GM19035 (cell line): ENCODE results near the gene THSD4.
"Not testable (repeated sequence)": the region's sequence is repeated elsewhere in the genome, so short reads cannot be mapped to it uniquely, and the experiment has no call there.

Source experiments
- ATAC-seq: cut with Tn5 transposase; IDR thresholded peaks from one replicate; pipeline ENCODE4 v1.9.1; 2021; ENCODE audit not compliant: unreplicated experiment

Gene THSD4

DNA sequence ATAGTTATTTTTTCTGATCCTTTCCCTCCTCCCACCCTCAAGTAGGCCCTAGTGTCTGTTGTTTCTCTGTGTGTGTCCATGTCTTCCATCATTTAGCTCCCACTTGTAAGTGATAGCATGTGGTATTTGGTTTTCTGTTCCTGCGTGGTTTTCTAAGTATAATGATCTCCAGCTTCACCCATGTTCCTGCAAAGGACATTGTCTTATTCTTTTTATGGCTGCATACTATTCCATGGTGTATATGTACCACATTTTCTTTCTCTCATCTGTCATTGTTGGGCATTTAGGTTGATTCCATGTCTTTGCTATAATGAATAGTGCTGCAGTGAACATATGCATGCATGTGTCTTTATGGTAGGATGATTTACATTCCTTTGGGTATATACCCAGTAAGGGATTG is 549.4 kb downstream of the THSD4 start:
- no peak for ATAC-seq

DNA sequence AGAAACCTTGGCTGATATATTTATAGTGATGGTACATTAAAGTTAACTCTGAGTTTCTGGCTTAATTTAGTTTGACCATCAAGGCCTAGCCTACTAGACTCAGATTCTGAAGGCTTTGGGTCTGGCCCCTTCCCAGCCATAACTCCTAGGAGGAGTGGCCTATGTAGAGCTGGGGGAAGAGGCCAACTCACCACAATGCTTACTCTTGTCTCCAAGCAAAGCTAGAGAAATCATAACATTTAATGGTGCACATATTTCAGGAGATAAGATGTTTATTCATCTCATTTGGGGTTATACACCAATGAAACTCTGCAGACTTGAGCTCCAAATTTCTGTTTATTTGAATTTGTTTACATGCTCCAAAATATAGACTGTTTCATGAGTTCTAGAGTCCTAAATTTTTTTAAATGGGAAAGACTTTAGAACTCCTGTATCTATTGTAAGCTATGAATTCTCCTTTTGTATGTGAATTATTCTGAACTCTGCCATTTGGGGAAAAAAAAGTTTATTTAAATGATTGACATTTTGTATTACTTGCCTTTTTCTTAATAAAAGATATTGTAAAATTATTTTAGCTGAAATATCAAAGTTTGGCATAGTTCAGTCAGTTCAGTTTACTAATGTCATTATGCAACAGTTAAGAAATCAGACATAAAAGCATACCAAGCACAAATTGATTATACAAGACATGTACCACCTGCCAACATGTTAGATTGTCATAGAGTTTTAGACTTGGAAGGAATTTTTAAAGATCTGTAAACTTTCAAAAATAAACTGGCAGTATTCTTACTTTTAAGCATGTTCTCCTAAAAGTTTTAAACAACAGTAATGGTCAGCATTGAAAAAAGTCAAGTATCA is 551.7 kb downstream of the THSD4 start:
- no peak for ATAC-seq

DNA sequence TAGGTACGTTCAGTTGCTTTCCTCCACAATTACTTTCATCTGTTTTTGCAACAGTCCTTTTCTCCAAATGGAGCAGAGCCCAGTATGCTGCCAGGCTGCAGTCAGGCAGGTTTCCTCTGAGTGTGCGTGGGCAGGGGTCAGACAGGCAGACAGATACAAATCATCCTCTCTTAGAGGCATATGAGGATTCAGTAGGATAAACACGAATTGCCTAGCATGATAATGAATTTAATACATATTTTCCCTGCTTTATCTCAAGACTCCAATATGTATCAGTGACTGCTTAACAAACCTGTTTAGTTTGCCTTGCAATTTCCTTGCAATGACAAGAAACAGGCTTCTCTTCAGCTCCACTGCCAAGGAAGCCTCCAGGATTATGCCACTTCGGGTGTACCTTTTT is 554.4 kb downstream of the THSD4 start:
- ATAC-seq, result no peak

DNA sequence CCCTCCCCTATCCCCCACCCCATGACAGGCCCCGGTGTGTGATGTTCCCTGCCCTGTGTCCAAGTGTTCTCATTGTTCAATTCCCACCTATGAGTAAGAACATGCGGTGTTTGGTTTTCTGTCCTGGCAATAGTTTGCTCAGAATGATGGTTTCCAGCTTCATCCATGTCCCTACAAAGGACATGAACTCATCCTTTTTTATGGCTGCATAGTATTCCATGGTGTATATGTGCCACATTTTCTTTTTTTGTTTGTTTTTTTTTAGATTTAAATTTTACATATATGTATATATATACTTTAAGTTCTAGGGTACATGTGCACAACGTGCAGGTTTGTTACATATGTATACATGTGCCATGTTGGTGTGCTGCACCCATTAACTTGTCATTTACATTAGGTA is 555.0 kb downstream of the THSD4 start:
- ATAC-seq, result not testable (repeated sequence)

DNA sequence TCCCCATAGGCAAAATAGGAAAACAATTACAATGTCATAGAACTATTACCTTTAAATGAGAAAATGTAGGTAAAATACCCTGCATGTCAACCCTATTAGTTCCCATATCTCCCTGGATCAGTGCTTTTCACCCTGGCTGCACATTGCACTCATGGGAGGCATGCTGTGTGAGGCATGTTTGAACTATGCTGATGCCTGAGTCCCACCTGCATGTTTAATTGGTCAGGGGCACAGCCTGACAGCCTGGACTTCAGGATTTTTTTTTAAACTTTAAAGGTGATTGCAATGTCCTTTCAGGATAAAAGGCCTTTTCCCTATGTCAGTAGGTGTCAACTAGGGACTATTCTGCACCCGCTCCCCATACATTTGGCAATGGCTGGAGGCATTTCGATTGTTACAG is 559.1 kb downstream of the THSD4 start:
- ATAC-seq, result no peak

DNA sequence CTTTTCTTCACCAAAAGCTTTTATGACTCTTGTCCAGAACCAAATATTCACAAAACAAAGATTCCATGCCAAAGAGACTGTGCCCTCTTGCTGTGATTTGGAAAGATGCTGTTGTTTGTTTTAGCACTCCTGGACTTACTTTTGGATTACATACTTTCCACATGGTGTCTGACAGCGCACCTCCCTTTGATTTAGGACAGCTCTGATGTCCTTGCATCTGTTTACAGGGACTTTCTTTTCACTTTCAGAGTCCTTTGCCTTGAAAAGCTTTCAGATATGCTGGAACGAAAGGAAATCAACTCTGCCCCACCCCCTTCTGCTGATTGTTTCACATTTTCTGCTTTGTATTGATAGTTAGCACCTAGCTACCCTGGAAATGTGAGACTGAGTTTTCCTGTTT is 562.1 kb downstream of the THSD4 start:
- no peak for ATAC-seq

DNA sequence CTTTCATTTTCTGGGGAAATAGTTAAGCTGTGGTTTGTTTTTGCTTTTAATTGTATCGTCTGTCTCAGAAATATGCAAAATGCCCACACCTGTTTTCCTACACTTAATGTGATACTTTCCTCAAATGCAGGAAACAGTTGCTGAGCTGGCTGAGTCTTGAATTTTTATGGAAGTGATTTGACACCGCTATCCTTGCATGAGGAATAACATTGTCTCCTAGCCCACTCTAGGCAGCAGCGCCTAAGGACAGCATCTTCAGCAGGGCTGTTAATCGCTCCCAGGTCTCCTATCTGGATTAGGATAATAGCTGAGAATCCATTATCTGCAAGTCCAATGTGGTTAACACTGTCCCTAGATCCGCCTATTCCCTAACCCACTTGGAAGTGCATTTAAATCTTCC is 562.5 kb downstream of the THSD4 start:
- ATAC-seq, result no peak

DNA sequence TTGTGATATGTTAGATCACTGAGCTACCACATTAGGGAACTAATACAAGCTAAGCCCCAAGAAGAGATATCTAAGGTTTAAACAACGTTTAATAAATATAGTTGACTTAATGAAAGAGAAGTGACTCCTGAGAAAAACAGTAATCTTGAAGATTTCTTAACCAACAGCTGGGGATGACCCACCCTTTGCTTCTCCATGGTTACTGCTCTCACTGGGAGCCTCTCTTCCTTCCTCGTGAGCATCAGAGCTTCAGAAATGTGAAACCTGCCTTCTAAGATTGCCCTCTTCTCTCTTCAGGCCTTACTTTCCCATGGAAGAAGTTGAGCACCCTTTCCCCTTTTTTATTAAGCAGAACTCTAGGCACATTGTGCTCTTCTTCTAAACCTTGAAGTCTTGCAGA is 562.9 kb downstream of the THSD4 start:
- ATAC-seq, result no peak

DNA sequence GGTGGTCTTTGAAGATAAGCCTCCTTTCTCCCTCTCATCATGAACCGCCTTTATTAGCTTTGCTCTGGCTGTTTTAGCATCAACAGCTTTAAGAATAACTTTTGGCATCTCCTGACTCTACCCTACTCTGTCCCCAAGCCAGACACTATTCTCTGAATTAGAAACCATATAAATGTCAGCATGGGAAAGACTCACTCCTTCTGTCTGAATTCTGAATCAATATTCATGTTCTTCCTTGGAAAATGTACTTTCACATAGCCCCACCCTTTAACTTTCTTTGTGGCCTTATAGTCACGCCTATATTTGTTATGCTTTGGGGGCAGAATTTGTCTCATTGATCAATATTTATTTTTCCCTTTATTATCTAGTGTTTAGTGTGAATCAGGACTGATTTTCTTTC is 563.3 kb downstream of the THSD4 start:
- ATAC-seq, result no peak

DNA sequence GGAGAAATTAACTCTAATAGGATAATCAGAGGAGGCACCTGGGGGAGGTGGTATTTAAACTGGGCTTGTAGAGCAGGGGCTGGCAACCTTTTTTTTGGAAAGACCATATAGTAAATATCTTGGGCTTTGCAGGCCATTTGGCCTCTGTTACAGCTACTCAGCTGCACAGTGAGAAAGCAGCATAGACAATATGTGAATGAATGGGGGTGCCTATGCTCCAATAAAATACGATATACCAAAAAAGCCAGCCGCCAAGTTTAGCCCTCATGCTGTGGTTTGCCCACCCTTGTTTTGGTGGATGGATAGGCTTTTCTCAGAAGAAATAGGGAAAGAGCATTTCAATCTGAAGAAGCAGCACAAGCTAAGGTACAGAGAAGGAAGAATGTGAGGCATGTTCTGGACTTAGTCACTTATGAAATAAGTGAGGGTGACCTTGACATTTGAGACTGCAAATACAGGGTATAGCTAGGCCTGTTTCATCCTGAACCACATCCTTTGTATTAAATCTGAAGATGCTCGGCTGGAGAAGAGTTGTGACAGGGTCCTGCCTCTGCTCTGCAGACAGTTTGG is 564.0 kb downstream of the THSD4 start:
- no peak for ATAC-seq

DNA sequence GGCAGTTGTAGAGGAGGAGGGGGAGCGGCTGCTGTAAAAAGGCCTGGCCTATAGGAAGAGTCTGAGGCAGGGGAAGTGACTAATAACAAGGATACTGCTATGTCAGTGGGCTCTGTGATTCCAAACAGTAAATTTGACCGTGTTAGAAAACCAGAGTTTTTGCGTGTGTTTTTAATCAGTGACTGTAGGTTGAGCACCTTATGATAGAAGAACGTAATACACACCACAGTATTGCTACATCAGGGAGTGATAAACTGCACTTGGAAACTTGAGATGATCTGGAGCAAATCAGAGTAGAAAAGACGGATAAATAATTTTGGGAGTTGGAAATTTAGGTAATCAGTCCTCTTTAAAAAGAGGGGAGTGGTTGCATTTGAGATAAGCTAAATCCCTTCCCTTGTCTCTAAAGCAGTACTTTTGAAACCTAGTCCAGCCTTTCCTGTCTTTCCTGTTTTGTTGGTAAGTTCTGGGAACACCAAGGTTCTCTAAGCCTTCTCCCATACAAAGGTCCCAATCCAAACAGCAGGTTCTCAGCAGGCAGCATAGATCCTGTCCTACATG is 564.6 kb downstream of the THSD4 start:
- no peak for ATAC-seq

DNA sequence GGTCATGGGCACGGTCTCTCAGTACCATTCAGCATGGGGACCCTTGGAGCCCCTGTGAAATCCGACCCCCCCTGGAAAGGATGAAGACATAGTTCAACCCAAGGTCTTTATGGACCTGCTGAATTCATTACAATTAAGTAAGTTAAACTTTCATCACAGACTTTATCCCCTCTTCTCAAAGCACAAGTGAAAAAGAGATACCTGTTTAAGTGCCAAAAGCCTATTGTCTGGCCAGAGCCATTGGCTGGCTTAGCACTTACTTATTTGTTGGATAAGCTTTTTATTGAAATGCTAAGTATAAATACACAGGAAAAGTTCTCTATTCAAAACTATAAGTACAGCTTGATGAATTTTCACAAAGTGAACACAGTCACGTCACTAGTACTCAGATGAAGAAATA is 566.7 kb downstream of the THSD4 start:
- ATAC-seq, result no peak

DNA sequence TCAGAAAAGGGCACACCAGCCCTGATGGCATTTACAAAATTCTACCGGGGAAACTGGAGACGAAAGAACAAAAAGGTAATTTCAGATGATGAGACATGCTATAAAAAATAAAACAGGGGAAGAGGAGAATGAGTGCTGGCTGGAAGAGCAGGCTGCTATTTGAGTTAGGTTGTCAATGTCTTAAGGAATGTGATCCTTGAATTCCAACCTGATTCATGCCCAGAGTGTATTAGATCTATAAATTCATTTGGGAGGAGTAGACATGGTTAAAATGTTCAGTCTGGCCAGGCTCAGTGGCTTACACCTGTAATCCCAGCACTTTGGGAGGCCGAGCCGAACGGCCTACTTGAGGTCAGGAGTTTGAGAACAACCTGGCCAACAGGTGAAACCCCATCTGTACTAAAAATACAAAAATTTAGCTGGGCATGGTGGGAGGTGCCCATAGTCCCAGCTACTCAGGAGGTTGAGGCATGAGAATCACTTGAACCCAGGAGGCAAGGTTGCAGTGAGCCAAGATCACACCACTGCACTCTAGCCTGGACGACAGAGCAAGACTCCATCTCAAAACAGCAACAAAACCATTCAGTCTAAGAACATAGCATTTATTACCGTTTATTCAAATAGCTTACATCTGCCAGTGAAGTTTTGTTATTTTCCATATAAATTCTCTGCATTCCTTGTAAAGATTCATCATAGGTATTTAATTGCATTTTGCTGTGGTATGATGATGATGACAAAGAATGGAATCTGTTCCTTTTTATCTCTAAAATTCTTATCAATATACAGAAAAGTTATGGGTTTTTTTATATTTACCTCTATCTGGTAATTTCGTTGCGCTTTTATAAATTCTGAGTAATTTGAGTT is 568.4 kb downstream of the THSD4 start:
- ATAC-seq, result no peak

DNA sequence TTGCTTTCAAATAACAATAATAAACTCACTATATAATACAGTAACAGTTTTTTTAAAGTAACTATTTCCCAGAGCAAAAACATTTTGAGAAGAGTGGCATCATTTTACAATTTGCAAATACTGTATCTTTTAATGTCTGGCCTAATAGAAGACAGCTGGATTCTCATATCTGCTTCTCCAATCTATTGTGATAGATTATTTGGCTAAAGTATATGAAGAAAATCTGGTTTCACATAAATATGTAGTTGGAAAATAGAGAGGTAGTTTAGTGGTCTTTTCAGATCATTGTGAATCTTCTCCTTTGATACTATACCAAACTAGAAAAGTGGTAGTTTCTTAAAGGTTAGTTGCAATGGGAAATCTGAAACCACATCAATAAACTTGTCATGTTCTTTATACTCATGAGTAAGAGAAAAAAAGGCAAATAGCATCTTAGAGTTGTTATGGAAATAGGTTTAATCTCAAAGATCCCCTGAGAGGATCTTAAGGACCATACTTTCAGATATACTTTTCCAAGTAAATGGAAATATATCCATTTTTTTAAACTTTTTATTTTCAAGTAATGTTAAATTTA is 570.2 kb downstream of the THSD4 start:
- no peak for ATAC-seq

DNA sequence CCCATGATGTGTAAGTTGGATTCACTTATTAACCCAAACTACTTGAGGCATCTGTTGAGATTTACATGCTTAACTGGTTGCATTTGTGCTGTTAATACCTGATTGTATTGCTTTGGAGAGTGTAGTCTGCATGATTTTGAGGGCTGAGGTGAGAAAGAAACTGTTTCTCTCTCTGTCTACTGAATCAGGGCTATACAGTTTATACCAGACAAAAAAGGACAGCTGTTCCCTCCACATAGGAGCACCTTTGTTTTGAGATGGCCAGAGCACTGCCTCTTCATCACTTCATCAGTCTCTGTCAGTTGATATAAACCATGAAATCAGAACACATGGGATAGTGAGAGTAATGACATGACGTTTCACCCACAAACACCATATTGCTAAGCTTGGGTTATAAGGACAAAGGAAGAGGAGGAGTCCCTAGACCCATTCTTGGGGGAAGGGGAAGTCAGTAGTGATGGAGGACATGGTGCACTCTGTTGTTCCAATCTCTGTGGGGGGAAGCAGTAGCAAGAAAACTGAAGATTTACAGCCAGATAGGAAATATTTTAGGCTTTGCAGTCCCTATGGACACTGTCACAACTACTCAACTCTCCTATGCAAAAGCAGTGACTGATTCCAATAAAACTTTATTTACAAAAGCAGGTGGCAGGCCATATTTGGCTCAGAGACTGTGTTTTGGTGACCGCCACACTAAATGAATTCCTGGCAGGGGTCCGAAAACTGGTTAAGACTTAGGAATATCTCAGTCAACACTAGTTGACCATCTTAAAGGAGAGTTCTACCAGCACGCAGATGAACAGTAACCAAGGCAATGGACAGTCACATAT is 571.2 kb downstream of the THSD4 start:
- ATAC-seq, result no peak

DNA sequence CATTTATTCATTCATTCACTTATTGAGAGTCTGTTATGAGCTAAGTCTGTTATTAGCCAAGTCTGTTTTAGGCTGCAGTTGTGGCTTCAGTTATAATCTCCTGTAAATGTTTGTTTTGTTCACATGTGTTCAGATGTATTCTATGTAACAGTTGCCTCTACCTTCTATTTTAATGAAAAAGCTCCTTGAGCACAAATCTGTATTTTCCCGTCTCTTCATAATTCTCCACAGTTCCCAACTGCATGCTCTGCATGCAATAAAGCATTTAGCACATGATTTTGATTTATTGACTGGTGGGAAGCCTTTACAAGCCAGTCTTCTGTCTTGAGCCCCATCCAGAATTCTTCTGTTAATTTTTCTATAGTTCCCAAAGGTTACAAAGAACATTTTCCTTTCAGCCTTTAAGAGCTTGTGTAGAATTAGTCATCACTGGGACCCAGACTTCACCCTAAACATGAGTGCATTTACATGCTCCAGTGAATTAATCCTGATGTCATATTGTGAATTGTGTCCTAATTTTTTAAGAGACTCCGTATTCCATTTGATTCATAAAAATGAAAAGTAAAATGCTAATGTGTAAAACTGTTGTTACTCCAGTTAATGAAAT is 572.7 kb downstream of the THSD4 start:
- ATAC-seq, result no peak

DNA sequence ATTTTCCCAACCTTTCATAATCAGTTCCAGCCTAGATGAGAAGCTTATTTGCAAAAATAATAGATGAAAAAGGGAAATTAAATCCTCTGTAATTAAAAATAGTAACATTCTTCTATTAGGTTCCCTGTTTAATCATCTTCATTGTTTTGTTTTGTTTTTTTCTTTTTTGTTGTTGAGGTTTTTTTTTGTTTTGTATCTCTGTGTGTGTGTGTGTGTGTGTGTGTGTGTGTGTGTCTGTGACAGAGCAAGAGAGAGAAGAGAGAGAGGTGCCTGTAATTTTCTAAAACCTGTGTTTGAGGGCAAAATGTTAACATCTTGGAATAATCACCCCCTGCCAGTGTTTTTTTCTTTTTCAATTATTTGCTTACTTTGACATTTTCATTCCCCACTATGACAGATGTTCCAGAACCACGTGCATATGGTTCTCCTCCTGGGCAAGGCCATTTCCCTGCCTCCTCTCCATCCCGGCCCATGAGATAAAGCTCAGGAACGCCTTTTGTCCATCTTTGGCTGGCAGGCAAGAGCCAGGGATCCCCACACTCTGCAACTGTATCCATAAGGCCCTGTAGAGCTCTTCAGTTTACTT is 573.3 kb downstream of the THSD4 start:
- ATAC-seq, result no peak

DNA sequence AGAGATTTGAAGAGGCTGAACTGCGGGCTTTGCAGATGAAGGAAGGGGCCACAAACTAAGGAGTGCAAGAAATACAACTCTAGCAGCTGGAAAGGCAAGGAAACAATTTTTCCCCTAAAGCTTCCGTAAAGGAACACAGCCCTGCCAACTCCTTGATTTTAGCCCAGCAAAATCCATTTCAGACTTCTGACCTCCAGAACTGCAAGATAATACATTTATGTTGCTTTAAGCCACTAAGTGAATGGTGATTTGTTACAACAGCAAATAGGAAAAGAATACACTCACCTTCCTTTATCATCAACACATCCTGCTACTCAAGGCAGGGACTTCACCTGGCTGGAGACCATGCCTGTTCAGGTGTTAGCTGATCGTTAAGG is 575.8 kb downstream of the THSD4 start:
- ATAC-seq, result no peak
